Subcutaneous adipose tissue (tissue), 4 donors: ENCODE measurements around the gene ARL3. TPM values are rescaled to one million over a fixed set of nuclear protein-coding genes. Genes with fewer than 3 reads are reported as not detected.

Experiments used
- CTCF ChIP-seq: fragments of 450-650 bp; IDR thresholded peaks from one replicate; pipeline ENCODE4 v1.5.1; 2016; ENCODE audit warnings: low read depth, mild to moderate bottlenecking, control low read depth, antibody characterized with exemption, moderate library complexity
- total RNA-seq, 4 donors: library from RNA; depleted of rRNA; stranded (reverse); fragments of >200 nt; gene quantifications; one replicate each; pipeline ENCODE4 v1.1.0, GENCODE V29; 2016

Gene ARL3
- total RNA-seq, 4 donors from 2014 or later = 3.7 to 6.5 (median 5.7) TPM

GRCh38 chr10:102757323-102757722, 43.1 kb upstream of the ARL3 start:
- TF ChIP-seq CTCF = no peak

- TF ChIP-seq CTCF = no peak
These were observed 39.5 kb upstream of the ARL3 start for GRCh38 chr10:102753718-102754117.

DNA sequence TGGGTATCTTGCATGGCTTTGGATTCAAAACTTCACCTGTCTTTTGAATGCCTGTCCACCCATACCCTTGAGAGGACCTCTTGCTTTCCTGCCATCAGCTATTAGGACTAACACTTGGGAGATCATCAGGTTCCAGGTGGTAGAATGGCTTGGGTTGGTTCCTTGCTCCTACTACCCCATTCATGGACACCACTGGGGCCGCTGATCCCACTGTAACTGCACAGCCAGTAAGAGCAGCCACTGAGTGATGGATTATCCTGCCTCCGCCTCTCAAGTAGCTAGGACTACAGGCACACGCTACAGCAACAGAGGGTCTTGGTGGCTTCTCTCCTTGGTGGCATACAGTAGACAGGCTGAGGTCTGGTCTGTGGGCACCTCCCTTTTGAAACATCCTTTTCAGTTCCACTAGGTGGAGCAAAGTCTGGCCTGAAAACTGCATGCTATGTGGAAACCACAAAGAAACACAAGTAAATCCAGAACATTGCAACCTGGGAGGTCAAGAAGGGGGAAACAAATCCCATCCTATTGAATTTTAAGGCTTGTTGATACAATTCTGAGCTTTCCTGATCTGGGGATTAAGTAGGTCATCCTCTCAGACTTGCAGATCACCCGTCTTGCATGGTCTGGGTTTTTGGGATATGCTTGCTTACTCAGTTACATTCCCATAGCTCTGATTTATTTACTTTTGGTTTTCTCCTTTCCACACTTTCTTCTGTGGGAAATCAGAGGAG, 38.9 kb upstream of the ARL3 start:
- TF ChIP-seq CTCF = no peak

GRCh38 chr10:102752266-102752930, 38.2 kb upstream of the ARL3 start:
- TF ChIP-seq CTCF = no peak

- no peak for TF ChIP-seq CTCF
These were observed 31.0 kb upstream of the ARL3 start for GRCh38 chr10:102745157-102745556.

- no peak for TF ChIP-seq CTCF
These were observed 30.3 kb upstream of the ARL3 start for GRCh38 chr10:102744374-102745051.

DNA sequence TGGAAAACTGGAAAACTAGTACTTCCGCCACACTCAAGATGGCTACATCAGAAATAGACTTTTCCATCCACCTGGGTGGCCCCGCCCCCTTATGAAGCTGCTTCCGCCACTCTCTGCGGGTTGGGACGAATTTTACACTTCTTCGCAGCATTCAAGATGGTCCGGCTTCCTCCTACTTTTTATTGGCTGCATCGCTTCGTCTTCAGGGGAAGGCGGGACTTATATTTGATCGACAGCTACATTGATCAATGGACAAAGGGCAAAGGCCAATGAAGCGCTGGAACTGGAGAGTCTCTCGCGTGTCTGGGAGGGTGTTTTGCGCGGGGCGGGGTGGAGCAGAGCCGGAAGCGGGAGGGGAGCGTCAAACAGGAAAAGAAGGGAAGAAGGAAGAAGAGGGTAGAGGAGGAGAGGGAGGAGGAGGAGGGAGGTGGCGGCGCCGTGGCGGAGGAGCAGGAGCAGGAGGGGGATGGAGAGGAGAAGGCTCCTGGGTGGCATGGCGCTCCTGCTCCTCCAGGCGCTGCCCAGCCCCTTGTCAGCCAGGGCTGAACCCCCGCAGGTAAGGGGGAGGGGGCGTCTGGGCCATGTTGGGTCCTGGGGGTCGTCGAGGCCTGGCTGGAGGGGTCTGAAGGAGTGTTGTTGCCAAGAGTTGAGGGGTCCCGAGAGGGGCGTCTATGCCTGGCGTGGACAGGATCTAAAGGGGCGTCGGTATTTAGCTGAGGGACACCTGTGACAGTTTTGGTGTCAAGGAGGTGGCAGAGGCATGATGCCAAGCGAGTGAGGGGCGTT, 29.6 kb upstream of the ARL3 start, which contains the start of gene WBP1L:
WBP1L (plus strand) TSS at position 361 of the 786 bp plus-strand sequence; CDS start at position 467, 106 bp downstream.
- no peak for TF ChIP-seq CTCF
